Measurements from ENCODE around the gene LRMDA.

- TF ChIP-seq CTCF (IDR thresholded peaks at IDR 0.05) (no peak), POLR2A (IDR thresholded peaks at IDR 0.05) (no peak)
Observed at GRCh38 chr10:75452997-75453396, 21.6 kb downstream of the LRMDA start.
